ENCODE measurements around the gene UBR3. TPM values are rescaled to one million over a fixed set of nuclear protein-coding genes. Genes with fewer than 3 reads are reported as not detected.

UBR3 gene
- total and polyA plus RNA-seq, 8 donors, result 7.3 to 26.8 (median 20.5) TPM

GRCh38 chr2:170047331-170048065 lies 220.2 kb downstream of the UBR3 start:
- no peak for FAIRE-seq
- Histone ChIP-seq H3K9me3 (no peaks in the 10 kb centered on the region), H3K4me3 (no peak overlapping the region), H3K27ac (no peak overlapping the region), H3K36me3 (no peaks in the 10 kb centered on the region), H3K27me3 (no peaks in the 10 kb centered on the region), H3K4me1 (no peaks in the 10 kb centered on the region)
- intact Hi-C loops (cut with DNase I), result no loop called here
- no peak for ATAC-seq
- no peak for TF ChIP-seq CTCF (IDR thresholded peaks at IDR 0.05)
- DNase-seq, result no peak
- WGBS, 2 donors, result 96 to 100% methylated on average over 3 of the region's 3 CpGs

GRCh38 chr2:170052151-170052550 lies 224.9 kb downstream of the UBR3 start:
- 93 to 95% methylated on average over 2 of the region's 2 CpGs for WGBS, 2 donors
- no peak for FAIRE-seq
- Histone ChIP-seq H3K4me1 (no peaks in the 10 kb centered on the region), H3K9me3 (no peaks in the 10 kb centered on the region), H3K27ac (no peak overlapping the region), H3K36me3 (no peaks in the 10 kb centered on the region), H3K27me3 (no peaks in the 10 kb centered on the region), H3K4me3 (no peak overlapping the region)
- intact Hi-C loops (cut with DNase I), result no loop called here
- TF ChIP-seq CTCF (IDR thresholded peaks at IDR 0.05), result no peak
- DNase-seq, result no peak
- ATAC-seq, result peak in 1 of 4 donors; percentile 29

GRCh38 chr2:170054997-170055396 lies 227.7 kb downstream of the UBR3 start:
- no peaks in the 10 kb centered on the region for H3K9me3 ChIP-seq
- no peaks in the 10 kb centered on the region for H3K36me3 ChIP-seq
- no peaks in the 10 kb centered on the region for H3K4me1 ChIP-seq
- ATAC-seq (no peak), DNase-seq (no peak), FAIRE-seq (no peak)
- intact Hi-C loops (cut with DNase I), result no loop called here
- H3K27me3 ChIP-seq, result no peaks in the 10 kb centered on the region
- 94 to 95% methylated on average over 5 of the region's 5 CpGs for WGBS, 2 donors
- no peak overlapping the region for H3K4me3 ChIP-seq
- TF ChIP-seq CTCF (IDR thresholded peaks at IDR 0.05), result no peak
- no peak overlapping the region for H3K27ac ChIP-seq

- Histone ChIP-seq H3K27me3 (no peaks in the 10 kb centered on the region), H3K36me3 (peaks cover 0 to 14% (median 0%) of the 10 kb centered on the region in 3 donors), H3K4me3 (no peak overlapping the region), H3K9me3 (no peaks in the 10 kb centered on the region), H3K4me1 (no peaks in the 10 kb centered on the region), H3K27ac (no peak overlapping the region)
- intact Hi-C loops (cut with DNase I), result no loop called here
- ATAC-seq (no peak), FAIRE-seq (no peak), DNase-seq (no peak)
- WGBS, 2 donors, result 50 to 96% methylated on average over 1 of the region's 1 CpG
- TF ChIP-seq CTCF (IDR thresholded peaks at IDR 0.05), result no peak
Observed at GRCh38 chr2:170056900-170057299, 229.6 kb downstream of the UBR3 start.

GRCh38 chr2:170063456-170064235 lies 236.4 kb downstream of the UBR3 start:
- Histone ChIP-seq H3K4me3 (no peak overlapping the region), H3K4me1 (no peaks in the 10 kb centered on the region), H3K27ac (no peak overlapping the region), H3K27me3 (no peaks in the 10 kb centered on the region), H3K9me3 (no peaks in the 10 kb centered on the region), H3K36me3 (peaks cover 0 to 18% (median 4%) of the 10 kb centered on the region in 3 donors)
- ATAC-seq (no peak), FAIRE-seq (no peak), DNase-seq (no peak)
- 78 to 92% methylated on average over 2 of the region's 2 CpGs for WGBS, 2 donors
- no peak for TF ChIP-seq CTCF (IDR thresholded peaks at IDR 0.05)
- intact Hi-C loops (cut with DNase I), result no loop called here
